Mesenchymal stem cell (in vitro differentiated cells and primary cell): ENCODE results near the gene TRMT13.

ENCODE experiments used
- DNase-seq: peaks from one replicate; pipeline ENCODE4 v3.0.0-alpha.2; 2013
- H2AFZ ChIP-seq: one replicate; pipeline ENCODE4 v1.6.1; 2013; ENCODE audit warnings: low read depth, mild to moderate bottlenecking, control low read depth, inconsistent platforms, low read length, moderate library complexity
- H2AK5ac ChIP-seq: 2 replicates; pipeline ENCODE4 v1.6.1; 2013; ENCODE audit warnings: low read length, moderate library complexity, mild to moderate bottlenecking, inconsistent platforms; ENCODE audit not compliant: severe bottlenecking
- H2BK120ac ChIP-seq: one replicate; pipeline ENCODE4 v1.6.1; 2013; ENCODE audit warnings: low read depth, mild to moderate bottlenecking, inconsistent platforms, low read length, moderate library complexity
- H2BK12ac ChIP-seq, 2 experiments: one replicate each; pipeline ENCODE4 v1.6.1; 2013; ENCODE audit warnings: inconsistent platforms in 2 of 2, low read length in 2 of 2, mild to moderate bottlenecking in 2 of 2, moderate library complexity in 2 of 2, control low read depth in 1 of 2
- H2BK15ac ChIP-seq: one replicate; pipeline ENCODE4 v1.6.1; 2013; ENCODE audit warnings: mild to moderate bottlenecking, low read depth, inconsistent platforms; ENCODE audit not compliant: poor library complexity, severe bottlenecking
- H2BK5ac ChIP-seq: 2 replicates; pipeline ENCODE4 v1.6.1; 2013; ENCODE audit warnings: low read depth, mild to moderate bottlenecking, low read length, control low read depth, inconsistent platforms; ENCODE audit not compliant: poor library complexity, severe bottlenecking
- H3K14ac ChIP-seq, 2 experiments: one replicate each; pipeline ENCODE4 v1.6.1; 2013; ENCODE audit warnings: inconsistent platforms in 2 of 2, low read length in 2 of 2, control low read depth in 1 of 2, mild to moderate bottlenecking in 1 of 2, moderate library complexity in 1 of 2
- H3K18ac ChIP-seq, 2 experiments: one replicate each; pipeline ENCODE4 v1.6.1; 2013; ENCODE audit warnings: inconsistent platforms in 2 of 2, low read length in 2 of 2, control low read depth in 1 of 2, low read depth in 1 of 2, mild to moderate bottlenecking in 1 of 2
- H3K23ac ChIP-seq, 2 experiments: one replicate each; pipeline ENCODE4 v1.6.1; 2013; ENCODE audit warnings: inconsistent platforms in 2 of 2, low read length in 2 of 2, mild to moderate bottlenecking in 2 of 2, moderate library complexity in 2 of 2, control low read depth in 1 of 2
- H3K27ac ChIP-seq: 2 replicates; pipeline ENCODE4 v1.5.1; 2013; ENCODE audit warnings: mild to moderate bottlenecking, moderate library complexity, low read length, control low read depth, inconsistent platforms; ENCODE audit not compliant: poor library complexity, severe bottlenecking
- H3K27me3 ChIP-seq, 2 experiments: 2 replicates each; pipeline versions ENCODE4 v1.6.1 to v1.7.0; 2013; ENCODE audit warnings: low read length in 2 of 2, mild to moderate bottlenecking in 2 of 2, moderate library complexity in 2 of 2, control low read depth in 1 of 2, inconsistent platforms in 1 of 2; ENCODE audit not compliant: control insufficient read depth in 1 of 2, insufficient read depth in 1 of 2
- H3K36me3 ChIP-seq, 2 experiments: 2 replicates each; pipeline versions ENCODE4 v1.6.1 to v1.7.0; 2013; ENCODE audit warnings: low read length in 2 of 2, control low read depth in 1 of 2, inconsistent platforms in 1 of 2, low read depth in 1 of 2, mild to moderate bottlenecking in 1 of 2; ENCODE audit not compliant: insufficient read depth in 2 of 2, control insufficient read depth in 1 of 2
- H3K4ac ChIP-seq, 2 experiments: one replicate each; pipeline ENCODE4 v1.6.1; 2013; ENCODE audit warnings: inconsistent platforms in 2 of 2, low read length in 2 of 2, mild to moderate bottlenecking in 2 of 2, moderate library complexity in 2 of 2, control low read depth in 1 of 2, low read depth in 1 of 2
- H3K4me1 ChIP-seq: 2 replicates; pipeline ENCODE4 v1.6.1; 2013; ENCODE audit warnings: low read depth, low read length, control low read depth; ENCODE audit not compliant: control insufficient read depth, insufficient read depth
- H3K4me2 ChIP-seq: 2 replicates; pipeline ENCODE4 v1.6.1; 2013; ENCODE audit warnings: low read length, mild to moderate bottlenecking, inconsistent platforms; ENCODE audit not compliant: poor library complexity, severe bottlenecking
- H3K4me3 ChIP-seq, 2 experiments: 2 replicates each; pipeline versions ENCODE4 v1.5.1 to v1.7.0; 2013; ENCODE audit warnings: low read length in 2 of 2, mild to moderate bottlenecking in 2 of 2, control low read depth in 1 of 2, low read depth in 1 of 2; ENCODE audit not compliant: insufficient read depth in 1 of 2
- H3K79me1 ChIP-seq: replicated peaks from 2 replicates; pipeline ENCODE4 v1.6.1; 2013; ENCODE audit warnings: mild to moderate bottlenecking, control low read depth, low read length, inconsistent platforms; ENCODE audit not compliant: poor library complexity, severe bottlenecking
- H3K9ac ChIP-seq: 2 replicates; pipeline ENCODE4 v1.7.0; 2013; ENCODE audit warnings: mild to moderate bottlenecking, low read length, moderate library complexity
- H3K9me3 ChIP-seq: 2 replicates; pipeline ENCODE4 v1.7.0; 2013; ENCODE audit warnings: mild to moderate bottlenecking, low read length; ENCODE audit not compliant: control insufficient read depth
- H4K8ac ChIP-seq: one replicate; pipeline ENCODE4 v1.6.1; 2013; ENCODE audit warnings: inconsistent platforms, mild to moderate bottlenecking, low read length, moderate library complexity
- H4K91ac ChIP-seq: one replicate; pipeline ENCODE4 v1.6.1; 2013; ENCODE audit warnings: mild to moderate bottlenecking, low read length, inconsistent platforms
- WGBS: methylation state at CpG from one replicate; pipeline ENCODE4 v1.1.7; 2013; ENCODE audit warnings: mixed read lengths; 5-methylcytosine and 5-hydroxymethylcytosine counted together

The TRMT13 gene

DNA sequence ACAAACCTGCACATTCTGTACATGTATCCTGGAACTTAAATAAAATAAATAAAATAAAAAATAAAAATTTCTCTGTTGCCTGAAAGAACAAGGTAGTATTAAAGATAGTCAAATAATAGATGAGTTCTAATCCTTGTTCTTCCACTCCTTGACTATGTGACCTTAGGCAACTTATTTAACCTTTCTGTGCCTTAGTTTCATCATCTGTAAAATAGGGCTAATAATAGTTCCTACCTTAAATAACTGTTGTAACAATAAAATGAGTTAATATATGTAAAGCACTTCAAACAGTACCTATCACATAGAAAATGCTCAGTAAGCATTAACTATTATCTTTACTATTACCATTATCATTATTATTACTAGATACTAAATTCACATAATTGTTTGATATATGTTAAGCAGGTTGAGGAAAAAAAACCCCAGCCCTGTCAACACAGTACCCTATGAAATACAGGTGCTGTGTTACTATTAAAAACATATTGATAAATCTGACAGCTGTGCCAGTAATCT, 23.4 kb upstream of the TRMT13 start:
- no peak for DNase-seq
- H3K36me3 ChIP-seq = peaks cover 0 to 7% of the 10 kb centered on the region in 2 experiments

GRCh38 chr1:100115524-100115923, 17.4 kb upstream of the TRMT13 start:
- Histone ChIP-seq H3K4me2 (no peak overlapping the region), H4K91ac (no peak overlapping the region), H3K27ac (no peak overlapping the region), H2BK12ac (no peak overlapping the region), H2AK5ac (no peak overlapping the region), H3K14ac (no peak overlapping the region), H3K36me3 (peaks cover 0 to 9% of the 10 kb centered on the region in 2 experiments), H3K27me3 (no peaks in the 10 kb centered on the region), H2AFZ (no peak overlapping the region), H4K8ac (no peak overlapping the region), H3K4me3 (no peak overlapping the region), H3K79me1 (peaks cover 2% of the 10 kb centered on the region), H2BK120ac (no peak overlapping the region), H3K18ac (no peak overlapping the region), H2BK5ac (no peak overlapping the region), H3K4ac (no peak overlapping the region), H3K9me3 (no peaks in the 10 kb centered on the region), H3K9ac (no peak overlapping the region), H3K23ac (no peak overlapping the region), H3K4me1 (no peaks in the 10 kb centered on the region), H2BK15ac (no peak overlapping the region)
- no peak for DNase-seq
- WGBS = 100% methylated on average over 2 of the region's 4 CpGs

More for the DNA sequence above, 23.4 kb upstream of the TRMT13 start:
- Histone ChIP-seq H2BK5ac (no peak overlapping the region), H3K4me1 (no peaks in the 10 kb centered on the region), H4K8ac (no peak overlapping the region), H3K23ac (no peak overlapping the region), H3K4me2 (no peak overlapping the region), H3K27me3 (no peaks in the 10 kb centered on the region), H2BK120ac (no peak overlapping the region), H4K91ac (no peak overlapping the region), H3K79me1 (peaks cover 2% of the 10 kb centered on the region), H2AK5ac (no peak overlapping the region), H3K4me3 (no peak overlapping the region), H3K9ac (no peak overlapping the region), H3K9me3 (no peaks in the 10 kb centered on the region), H2BK12ac (no peak overlapping the region), H2BK15ac (no peak overlapping the region), H3K14ac (no peak overlapping the region), H3K4ac (no peak overlapping the region), H3K27ac (no peak overlapping the region), H3K18ac (no peak overlapping the region), H2AFZ (no peak overlapping the region)

GRCh38 chr1:100122177-100122576, 10.8 kb upstream of the TRMT13 start:
- Histone ChIP-seq H3K4me1 (no peaks in the 10 kb centered on the region), H2AK5ac (no peak overlapping the region), H3K27ac (no peak overlapping the region), H2BK120ac (no peak overlapping the region), H4K8ac (no peak overlapping the region), H2AFZ (no peak overlapping the region), H3K4me3 (no peak overlapping the region), H3K4me2 (no peak overlapping the region), H2BK12ac (no peak overlapping the region), H3K23ac (no peak overlapping the region), H3K18ac (no peak overlapping the region), H3K36me3 (peaks cover 2 to 9% of the 10 kb centered on the region in 2 experiments), H3K79me1 (peaks cover 8% of the 10 kb centered on the region), H2BK5ac (no peak overlapping the region), H3K9me3 (no peaks in the 10 kb centered on the region), H4K91ac (no peak overlapping the region), H3K9ac (no peak overlapping the region), H3K14ac (no peak overlapping the region), H3K4ac (no peak overlapping the region), H2BK15ac (no peak overlapping the region), H3K27me3 (no peaks in the 10 kb centered on the region)
- no peak for DNase-seq
- WGBS = 80% methylated on average over 1 of the region's 1 CpG

DNA sequence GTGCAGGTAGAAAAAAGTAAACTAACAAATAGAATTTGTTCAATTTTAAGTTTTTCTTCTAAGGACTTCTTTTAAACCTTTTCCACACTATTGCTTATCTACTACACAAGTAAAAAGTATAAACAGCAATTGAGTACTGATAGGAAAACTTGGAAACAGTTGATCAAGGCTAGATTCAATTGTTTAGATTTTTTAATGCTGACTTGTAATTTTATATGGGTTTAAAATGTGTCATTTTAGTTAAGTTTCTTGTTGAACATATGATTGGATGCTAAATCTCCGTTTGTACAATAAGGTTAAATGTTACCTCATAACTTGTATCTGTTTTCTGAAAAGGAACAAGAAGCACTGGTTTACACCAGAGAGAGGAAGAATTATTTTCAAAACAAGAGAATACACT, 5.7 kb upstream of the TRMT13 start:
- no peak overlapping the region for H3K27ac ChIP-seq
- no peak overlapping the region for H2AK5ac ChIP-seq
- H3K9me3 ChIP-seq = no peaks in the 10 kb centered on the region
- H3K27me3 ChIP-seq = no peaks in the 10 kb centered on the region
- H4K91ac ChIP-seq = no peak overlapping the region
- no peak overlapping the region for H2BK15ac ChIP-seq
- H3K18ac ChIP-seq = no peak overlapping the region
- H3K4me3 ChIP-seq = no peak overlapping the region
- no peak for DNase-seq
- H3K23ac ChIP-seq = no peak overlapping the region
- H3K79me1 ChIP-seq = peaks cover 19% of the 10 kb centered on the region
- no peak overlapping the region for H3K4me2 ChIP-seq
- peaks cover 0 to 2% of the 10 kb centered on the region in 2 experiments for H3K36me3 ChIP-seq
- 100% methylated on average over 1 of the region's 1 CpG for WGBS
- H3K14ac ChIP-seq = no peak overlapping the region
- no peaks in the 10 kb centered on the region for H3K4me1 ChIP-seq
- no peak overlapping the region for H3K4ac ChIP-seq
- H4K8ac ChIP-seq = no peak overlapping the region
- H2AFZ ChIP-seq = no peak overlapping the region
- H3K9ac ChIP-seq = no peak overlapping the region
- H2BK120ac ChIP-seq = no peak overlapping the region
- H2BK5ac ChIP-seq = no peak overlapping the region
- no peak overlapping the region for H2BK12ac ChIP-seq
